ENCODE data around the gene SPEF2.

GRCh38 chr5:35838370-35839042 lies 220.8 kb downstream of the SPEF2 start:
- TF ChIP-seq, protein P1, sequence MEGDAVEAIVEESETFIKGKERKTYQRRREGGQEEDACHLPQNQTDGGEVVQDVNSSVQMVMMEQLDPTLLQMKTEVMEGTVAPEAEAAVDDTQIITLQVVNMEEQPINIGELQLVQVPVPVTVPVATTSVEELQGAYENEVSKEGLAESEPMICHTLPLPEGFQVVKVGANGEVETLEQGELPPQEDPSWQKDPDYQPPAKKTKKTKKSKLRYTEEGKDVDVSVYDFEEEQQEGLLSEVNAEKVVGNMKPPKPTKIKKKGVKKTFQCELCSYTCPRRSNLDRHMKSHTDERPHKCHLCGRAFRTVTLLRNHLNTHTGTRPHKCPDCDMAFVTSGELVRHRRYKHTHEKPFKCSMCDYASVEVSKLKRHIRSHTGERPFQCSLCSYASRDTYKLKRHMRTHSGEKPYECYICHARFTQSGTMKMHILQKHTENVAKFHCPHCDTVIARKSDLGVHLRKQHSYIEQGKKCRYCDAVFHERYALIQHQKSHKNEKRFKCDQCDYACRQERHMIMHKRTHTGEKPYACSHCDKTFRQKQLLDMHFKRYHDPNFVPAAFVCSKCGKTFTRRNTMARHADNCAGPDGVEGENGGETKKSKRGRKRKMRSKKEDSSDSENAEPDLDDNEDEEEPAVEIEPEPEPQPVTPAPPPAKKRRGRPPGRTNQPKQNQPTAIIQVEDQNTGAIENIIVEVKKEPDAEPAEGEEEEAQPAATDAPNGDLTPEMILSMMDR (conservative IDR thresholded peaks at IDR 0.05; ENCODE audit: low read length): no peak
- TF ChIP-seq EZH2phosphoT487 (IDR thresholded peaks at IDR 0.05; ENCODE audit: borderline replicate concordance, low read depth, low read length): no peak
